OCI-LY3 (cell line): Measurements from ENCODE around the gene MACROD2.

Source experiments
- H2AFZ ChIP-seq: fragments of 200-600, 300-600 bp; shearing (Covaris generic); 2 replicates; pipeline ENCODE4 v1.6.0; 2014; ENCODE audit warnings: antibody characterized with exemption, low read depth, low read length
- H3K27ac ChIP-seq: fragments of 200-600, 300-600 bp; sonication (generic); 2 replicates; pipeline ENCODE4 v1.5.1; 2014; ENCODE audit warnings: mild to moderate bottlenecking, low read length, moderate library complexity, mixed read lengths
- H3K27me3 ChIP-seq: fragments of 200-600, 300-600 bp; sonication (generic); 2 replicates; pipeline ENCODE4 v1.6.1; 2014; ENCODE audit warnings: low read depth, low read length, mixed read lengths
- H3K36me3 ChIP-seq: fragments of 200-600, 300-600 bp; sonication (generic); replicated peaks from 2 replicates; pipeline ENCODE3; 2014; ENCODE audit warnings: low read depth, low read length, mixed read lengths
- H3K4me1 ChIP-seq: fragments of 300-600, 200-600 bp; sonication (generic); 2 replicates; pipeline ENCODE4 v1.6.1; 2014; ENCODE audit warnings: low read length, mixed read lengths
- H3K4me2 ChIP-seq: fragments of 200-600, 300-600 bp; sonication (generic); 2 replicates; pipeline ENCODE4 v1.6.1; 2014; ENCODE audit warnings: low read length, mixed read lengths
- H3K4me3 ChIP-seq: fragments of 300-600, 200-600 bp; sonication (generic); 2 replicates; pipeline ENCODE4 v1.5.1; 2014; ENCODE audit warnings: antibody characterized with exemption, mild to moderate bottlenecking, low read length, moderate library complexity
- H3K79me2 ChIP-seq: fragments of 300-600, 200-600 bp; shearing (Covaris generic); 2 replicates; pipeline ENCODE4 v1.6.1; 2014; ENCODE audit warnings: mild to moderate bottlenecking, low read length, mixed read lengths
- H3K9ac ChIP-seq: fragments of 300-600, 200-600 bp; shearing (Covaris generic); 2 replicates; pipeline ENCODE4 v1.6.0; 2014; ENCODE audit warnings: mild to moderate bottlenecking, low read length, moderate library complexity
- H3K9me3 ChIP-seq: fragments of 200-600, 300-600 bp; shearing (Covaris generic); 2 replicates; pipeline ENCODE4 v1.6.1; 2014; ENCODE audit warnings: low read length, mixed read lengths; ENCODE audit not compliant: insufficient read depth
- H4K20me1 ChIP-seq: fragments of 200-600, 300-600 bp; sonication (generic); 2 replicates; pipeline ENCODE4 v1.6.1; 2016; ENCODE audit warnings: low read length, mixed read lengths; ENCODE audit not compliant: insufficient read depth
- EZH2phosphoT487 ChIP-seq: fragments of 200-600 bp; shearing (Covaris generic); IDR thresholded peaks from 2 replicates; pipeline ENCODE4 v1.6.1; 2018; ENCODE audit warnings: antibody characterized with exemption, mixed run types, low read depth
- TF ChIP-seq, protein P1 (sequence below): fragments of 200-600, 300-600 bp; sonication (generic); IDR thresholded peaks from 2 replicates; pipeline ENCODE4 v1.5.1; 2014; ENCODE audit warnings: antibody characterized with exemption, low read length, low read depth

Gene MACROD2

DNA sequence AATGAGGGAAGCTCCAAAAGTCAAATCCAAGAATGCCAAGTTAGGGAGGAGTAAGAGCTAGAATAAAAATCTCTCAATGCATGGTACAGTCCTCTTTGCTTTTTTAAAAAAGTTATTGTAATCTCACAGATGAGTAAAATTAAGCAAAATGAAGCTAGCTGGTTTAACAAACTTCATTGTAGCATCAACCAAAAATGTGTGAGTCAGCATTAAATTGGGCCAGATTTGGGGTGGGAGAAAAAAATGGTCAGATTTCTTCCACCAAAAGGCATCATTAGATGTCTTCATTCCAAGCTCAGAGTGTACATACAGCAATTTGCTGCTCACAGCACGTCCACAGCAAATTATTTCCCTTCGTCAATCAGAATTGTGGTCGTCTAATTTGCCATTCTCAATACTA is 783.6 kb downstream of the MACROD2 start:
- no peak overlapping the region for H3K9ac ChIP-seq

DNA sequence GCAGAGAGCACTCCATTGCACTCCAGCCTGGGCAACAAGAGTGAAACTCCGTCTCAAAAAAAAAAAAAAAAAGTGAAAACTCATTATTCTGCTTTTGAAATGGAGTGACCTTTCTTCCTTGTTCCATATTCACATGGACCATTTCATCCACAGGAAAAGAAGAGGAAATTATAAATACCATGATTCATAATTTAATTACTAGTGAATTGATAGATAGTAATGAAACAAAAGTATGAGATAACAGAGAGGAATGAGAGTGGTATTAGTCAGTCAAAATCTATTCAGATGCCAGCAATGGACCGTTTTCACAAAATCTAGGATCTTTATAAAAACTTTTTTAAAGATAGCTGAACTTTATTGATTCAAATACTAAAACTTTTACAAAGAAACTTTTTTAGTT is 785.2 kb downstream of the MACROD2 start:
- Histone ChIP-seq H3K79me2 (no peaks in the 10 kb centered on the region), H3K27me3 (0 out of 2 replicates have a peak, but pooled peaks cover 2% of the 10 kb centered on the region), H2AFZ (no peak overlapping the region), H3K27ac (no peak overlapping the region), H3K4me3 (no peak overlapping the region), H3K9me3 (no peaks in the 10 kb centered on the region), H3K36me3 (no peaks in the 10 kb centered on the region), H3K4me2 (no peak overlapping the region), H4K20me1 (no peaks in the 10 kb centered on the region), H3K9ac (no peak overlapping the region), H3K4me1 (no peaks in the 10 kb centered on the region)
- no peak for TF ChIP-seq EZH2phosphoT487
- TF ChIP-seq, protein P1, sequence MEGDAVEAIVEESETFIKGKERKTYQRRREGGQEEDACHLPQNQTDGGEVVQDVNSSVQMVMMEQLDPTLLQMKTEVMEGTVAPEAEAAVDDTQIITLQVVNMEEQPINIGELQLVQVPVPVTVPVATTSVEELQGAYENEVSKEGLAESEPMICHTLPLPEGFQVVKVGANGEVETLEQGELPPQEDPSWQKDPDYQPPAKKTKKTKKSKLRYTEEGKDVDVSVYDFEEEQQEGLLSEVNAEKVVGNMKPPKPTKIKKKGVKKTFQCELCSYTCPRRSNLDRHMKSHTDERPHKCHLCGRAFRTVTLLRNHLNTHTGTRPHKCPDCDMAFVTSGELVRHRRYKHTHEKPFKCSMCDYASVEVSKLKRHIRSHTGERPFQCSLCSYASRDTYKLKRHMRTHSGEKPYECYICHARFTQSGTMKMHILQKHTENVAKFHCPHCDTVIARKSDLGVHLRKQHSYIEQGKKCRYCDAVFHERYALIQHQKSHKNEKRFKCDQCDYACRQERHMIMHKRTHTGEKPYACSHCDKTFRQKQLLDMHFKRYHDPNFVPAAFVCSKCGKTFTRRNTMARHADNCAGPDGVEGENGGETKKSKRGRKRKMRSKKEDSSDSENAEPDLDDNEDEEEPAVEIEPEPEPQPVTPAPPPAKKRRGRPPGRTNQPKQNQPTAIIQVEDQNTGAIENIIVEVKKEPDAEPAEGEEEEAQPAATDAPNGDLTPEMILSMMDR: no peak

More for the DNA sequence above, 783.6 kb downstream of the MACROD2 start:
- no peaks in the 10 kb centered on the region for H4K20me1 ChIP-seq
- H3K27ac ChIP-seq: no peak overlapping the region
- no peak overlapping the region for H3K4me2 ChIP-seq
- H3K4me1 ChIP-seq: peaks cover 5% of the 10 kb centered on the region; the same call in 1 of the 2 replicates
- no peaks in the 10 kb centered on the region for H3K9me3 ChIP-seq
- no peak overlapping the region for H3K4me3 ChIP-seq
- no peaks in the 10 kb centered on the region for H3K27me3 ChIP-seq
- no peaks in the 10 kb centered on the region for H3K36me3 ChIP-seq
- TF ChIP-seq, protein P1: no peak
- no peak for TF ChIP-seq EZH2phosphoT487
- no peaks in the 10 kb centered on the region for H3K79me2 ChIP-seq
- no peak overlapping the region for H2AFZ ChIP-seq

DNA sequence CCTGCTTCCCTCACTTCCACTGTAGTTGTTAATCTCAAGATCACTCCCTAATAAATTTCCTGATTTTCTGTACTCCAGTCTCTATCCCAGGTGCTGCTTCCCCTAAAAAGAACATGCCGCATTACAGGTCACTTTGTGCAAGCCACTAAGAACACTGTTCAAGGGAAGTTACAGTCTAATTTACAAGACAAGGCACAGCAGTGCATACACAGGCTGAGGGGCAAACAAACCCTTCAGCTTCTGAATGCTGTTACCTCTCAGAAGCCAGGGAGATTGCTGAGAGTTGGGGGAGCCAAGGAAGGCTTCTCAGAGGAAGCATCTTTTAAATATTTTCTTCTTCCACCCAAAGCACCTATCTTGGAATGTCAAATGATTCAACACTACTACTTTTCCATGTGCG is 787.4 kb downstream of the MACROD2 start:
- no peak overlapping the region for H3K4me3 ChIP-seq
- H4K20me1 ChIP-seq: no peaks in the 10 kb centered on the region
- H3K79me2 ChIP-seq: no peaks in the 10 kb centered on the region
- no peaks in the 10 kb centered on the region for H3K4me1 ChIP-seq
- H3K36me3 ChIP-seq: no peaks in the 10 kb centered on the region
- no peak overlapping the region for H2AFZ ChIP-seq
- H3K27me3 ChIP-seq: peaks cover 16% of the 10 kb centered on the region
- H3K4me2 ChIP-seq: no peak overlapping the region
- TF ChIP-seq EZH2phosphoT487: no peak
- TF ChIP-seq, protein P1: no peak
- H3K9me3 ChIP-seq: no peaks in the 10 kb centered on the region
- H3K27ac ChIP-seq: no peak overlapping the region
- H3K9ac ChIP-seq: no peak overlapping the region

DNA sequence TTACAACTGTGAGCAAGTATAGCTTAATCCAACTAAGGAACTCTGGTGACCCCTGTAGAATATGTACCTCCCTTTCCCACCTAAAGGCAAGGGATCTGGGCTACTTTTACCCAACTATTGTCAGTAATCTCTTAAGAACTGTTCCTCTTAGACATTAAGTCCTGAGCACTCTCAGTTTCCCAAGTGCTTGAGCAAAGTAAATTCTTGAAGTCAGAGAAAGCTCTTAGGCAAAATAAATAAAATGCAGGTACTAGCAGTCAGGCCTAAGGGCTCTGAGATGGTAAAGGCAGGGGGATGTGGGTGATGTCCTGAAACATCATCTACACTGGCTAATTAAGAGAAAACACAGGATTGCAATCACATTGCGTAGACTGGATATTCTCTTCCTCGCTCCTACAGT is 788.5 kb downstream of the MACROD2 start:
- Histone ChIP-seq H3K79me2 (no peaks in the 10 kb centered on the region), H2AFZ (no peak overlapping the region), H3K4me3 (no peak overlapping the region), H4K20me1 (no peaks in the 10 kb centered on the region), H3K27ac (no peak overlapping the region), H3K36me3 (no peaks in the 10 kb centered on the region), H3K4me1 (no peaks in the 10 kb centered on the region), H3K9me3 (no peaks in the 10 kb centered on the region), H3K4me2 (no peak overlapping the region), H3K9ac (no peak overlapping the region), H3K27me3 (peaks cover 20% of the 10 kb centered on the region)
- TF ChIP-seq, protein P1: no peak
- TF ChIP-seq EZH2phosphoT487: no peak
